GM18873 (cell line): ENCODE results near the gene HOXD9.

ENCODE experiments used
- ATAC-seq: cut with Tn5 transposase; IDR thresholded peaks from one replicate; pipeline ENCODE4 v1.9.1; 2021; ENCODE audit warnings: mild to moderate bottlenecking, moderate library complexity, moderate number of reproducible peaks; ENCODE audit not compliant: unreplicated experiment, low FRiP score

HOXD9 gene

DNA sequence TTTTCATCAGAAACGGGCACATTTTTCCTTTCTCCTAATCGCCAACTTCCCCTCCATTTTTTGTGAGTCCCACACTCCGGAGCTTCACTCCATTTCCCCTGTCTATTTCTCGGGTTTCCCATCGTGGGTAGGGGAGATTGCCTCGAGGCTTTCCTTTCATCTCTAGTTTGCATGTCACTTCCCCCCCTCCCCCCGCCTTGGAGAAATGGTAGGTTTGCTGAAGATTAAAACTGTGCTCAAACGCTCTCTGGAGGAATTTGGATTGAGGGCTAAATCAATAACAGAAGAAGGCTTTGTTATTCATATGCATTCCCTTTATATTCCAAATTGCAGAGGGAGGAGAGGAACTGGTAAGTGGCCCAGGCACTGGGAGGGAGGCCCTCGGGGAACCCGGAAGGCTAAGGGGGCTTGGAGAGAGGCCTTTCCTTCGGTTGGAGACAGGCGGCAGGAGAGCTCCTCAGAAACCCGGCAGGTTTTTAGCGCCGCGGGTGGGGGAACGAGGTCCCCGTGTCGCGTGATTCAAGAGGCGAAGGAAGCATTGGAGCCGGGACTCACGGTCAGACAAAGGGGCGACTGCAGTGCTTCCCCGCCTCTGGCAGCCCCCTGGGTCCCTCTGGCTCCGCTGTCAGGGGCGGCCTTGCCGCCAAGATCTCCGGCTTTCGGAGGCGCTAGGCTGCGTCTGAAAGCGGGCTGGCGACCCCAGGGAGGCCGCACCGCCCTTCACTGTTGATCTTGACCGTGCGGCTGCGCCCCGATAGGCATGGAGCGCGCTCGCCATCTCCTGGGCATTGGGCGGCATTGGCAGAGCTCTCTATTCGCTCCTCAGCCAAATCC, 25.3 kb upstream of the HOXD9 start:
- ATAC-seq = peak; percentile 73

- no peak for ATAC-seq
Measured at GRCh38 chr2:176097820-176098365, 24.6 kb upstream of the HOXD9 start.

DNA sequence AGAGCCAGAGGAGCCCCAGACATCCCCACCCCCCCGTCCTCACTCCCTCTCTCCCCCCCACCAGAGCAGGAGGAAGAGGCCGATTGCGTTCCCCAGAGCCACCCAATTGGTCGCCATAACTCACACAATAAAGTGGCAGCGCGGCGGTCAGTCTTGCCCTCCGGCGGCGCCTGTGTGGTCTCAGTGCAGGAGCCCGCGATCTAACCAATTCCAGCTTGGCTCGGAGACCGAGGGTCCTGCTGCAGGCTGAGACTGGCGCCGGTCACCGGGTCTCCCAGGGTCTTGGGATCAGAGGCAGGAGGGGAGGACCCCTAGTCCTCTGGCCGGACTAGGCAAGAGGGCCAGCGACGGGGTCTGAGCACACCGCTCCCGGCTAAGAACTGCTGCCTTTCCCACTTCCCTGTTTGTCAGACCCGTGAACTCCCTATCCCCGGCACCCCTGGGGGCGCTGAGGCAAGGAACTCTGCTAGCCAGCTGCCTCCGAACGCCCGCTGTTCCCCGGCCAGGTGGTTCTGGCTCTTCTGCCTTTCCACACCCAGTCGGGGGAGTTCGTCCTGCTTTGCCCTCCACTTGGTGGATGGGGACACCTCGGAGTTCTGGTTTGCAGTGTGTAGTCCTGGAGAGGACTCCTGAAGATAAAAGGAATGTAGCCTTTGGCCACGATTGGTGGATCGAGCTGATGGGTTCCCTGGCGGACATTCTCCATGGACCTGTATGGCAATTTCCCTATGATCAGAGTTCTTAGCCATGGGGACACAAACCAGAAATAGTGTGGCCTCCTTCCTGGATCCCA, 24.0 kb upstream of the HOXD9 start:
- ATAC-seq = no peak

DNA sequence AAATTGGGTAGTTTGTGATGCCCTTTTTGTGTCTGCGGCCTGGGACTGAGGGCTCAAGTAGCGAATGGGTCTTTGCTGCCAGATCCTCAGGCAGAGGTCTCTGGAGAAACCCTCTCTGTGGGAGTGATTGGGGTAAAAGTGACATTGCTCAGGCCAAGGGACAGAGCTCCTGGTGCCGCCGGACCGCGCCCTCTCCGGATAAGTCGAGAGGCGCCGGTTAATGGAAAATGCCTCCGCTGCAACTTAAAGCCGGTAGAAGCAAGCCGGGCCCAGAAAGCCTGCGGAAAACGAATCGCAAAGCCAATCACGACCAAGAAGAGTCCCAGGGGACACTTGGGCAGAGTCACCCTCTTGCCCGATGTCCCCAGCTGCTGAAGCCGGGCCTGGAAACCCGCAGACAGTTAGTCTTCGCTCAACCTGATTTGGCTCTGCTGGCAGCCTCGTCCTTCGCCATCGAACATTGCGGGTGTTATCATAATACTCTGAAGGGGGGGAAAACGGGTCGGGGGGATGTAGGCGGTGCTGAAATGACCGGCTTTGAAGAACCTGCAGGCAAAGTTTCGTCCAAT, 23.3 kb upstream of the HOXD9 start:
- ATAC-seq = no peak

DNA sequence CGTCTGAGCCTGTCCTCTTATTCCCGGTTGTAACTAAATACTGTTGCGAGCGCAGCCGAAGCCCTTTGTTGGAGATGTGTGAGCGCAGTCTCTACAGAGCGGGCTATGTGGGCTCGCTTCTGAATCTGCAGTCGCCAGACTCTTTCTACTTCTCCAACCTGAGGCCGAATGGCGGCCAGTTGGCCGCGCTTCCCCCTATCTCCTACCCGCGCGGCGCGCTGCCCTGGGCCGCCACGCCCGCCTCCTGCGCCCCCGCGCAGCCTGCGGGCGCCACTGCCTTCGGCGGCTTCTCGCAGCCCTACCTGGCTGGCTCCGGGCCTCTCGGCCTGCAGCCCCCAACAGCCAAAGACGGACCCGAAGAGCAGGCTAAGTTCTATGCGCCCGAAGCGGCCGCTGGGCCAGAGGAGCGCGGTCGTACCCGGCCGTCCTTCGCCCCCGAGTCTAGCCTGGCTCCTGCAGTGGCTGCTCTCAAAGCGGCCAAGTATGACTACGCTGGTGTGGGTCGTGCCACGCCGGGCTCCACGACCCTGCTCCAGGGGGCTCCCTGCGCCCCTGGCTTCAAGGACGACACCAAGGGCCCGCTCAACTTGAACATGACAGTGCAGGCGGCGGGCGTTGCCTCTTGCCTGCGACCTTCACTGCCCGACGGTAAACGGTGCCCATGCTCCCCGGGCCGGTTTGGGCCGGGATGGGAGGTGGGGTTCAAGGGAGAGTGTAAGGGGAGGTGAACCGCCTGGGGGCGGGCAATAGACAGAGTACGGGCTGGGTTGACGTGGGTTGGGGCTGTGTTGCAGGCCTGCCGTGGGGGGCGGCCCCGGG, 22.6 kb upstream of the HOXD9 start, which contains the start of gene HOXD12:
Gene HOXD12, plus strand, starts transcription at position 68 of the 819 bp plus-strand sequence. Its CDS starts 7 bp downstream, at position 75.
- ATAC-seq = no peak

- no peak for ATAC-seq
Measured at GRCh38 chr2:176100547-176101140, 21.9 kb upstream of the HOXD9 start.

DNA sequence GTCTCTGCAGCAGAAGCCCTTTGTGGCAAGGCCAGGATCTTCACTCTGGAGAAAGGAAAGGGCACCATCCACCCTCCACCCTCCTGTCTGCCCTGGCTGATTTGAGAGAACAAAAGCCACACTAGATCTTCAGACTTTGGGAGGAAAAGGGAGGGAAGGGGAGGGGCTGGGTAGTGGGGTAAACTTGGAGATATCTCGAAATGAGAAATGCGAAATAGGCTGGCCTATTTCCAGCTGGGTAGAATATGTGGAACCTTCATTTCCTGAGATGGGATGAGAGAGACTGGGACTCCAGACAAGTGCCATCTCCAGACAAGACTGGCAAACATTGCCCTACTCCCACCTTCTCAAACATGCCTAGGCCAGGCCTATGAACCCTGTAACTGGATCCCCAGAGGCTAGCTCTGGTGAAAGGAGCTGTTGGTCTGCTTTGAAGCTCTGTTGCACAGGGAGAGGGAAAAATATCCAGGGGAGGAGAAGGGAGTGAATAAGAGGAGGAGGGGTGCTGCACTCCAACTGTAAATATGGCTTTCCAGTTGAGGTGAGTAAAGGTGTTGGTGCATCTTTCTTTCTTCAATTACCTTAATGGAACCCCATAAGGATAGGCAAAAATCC, 21.2 kb upstream of the HOXD9 start:
- ATAC-seq = no peak

GRCh38 chr2:176101842-176102241, 20.7 kb upstream of the HOXD9 start:
- no peak for ATAC-seq

- ATAC-seq = no peak
Measured at GRCh38 chr2:176102309-176102866, 20.1 kb upstream of the HOXD9 start.

GRCh38 chr2:176103194-176103593, 19.3 kb upstream of the HOXD9 start:
- no peak for ATAC-seq

DNA sequence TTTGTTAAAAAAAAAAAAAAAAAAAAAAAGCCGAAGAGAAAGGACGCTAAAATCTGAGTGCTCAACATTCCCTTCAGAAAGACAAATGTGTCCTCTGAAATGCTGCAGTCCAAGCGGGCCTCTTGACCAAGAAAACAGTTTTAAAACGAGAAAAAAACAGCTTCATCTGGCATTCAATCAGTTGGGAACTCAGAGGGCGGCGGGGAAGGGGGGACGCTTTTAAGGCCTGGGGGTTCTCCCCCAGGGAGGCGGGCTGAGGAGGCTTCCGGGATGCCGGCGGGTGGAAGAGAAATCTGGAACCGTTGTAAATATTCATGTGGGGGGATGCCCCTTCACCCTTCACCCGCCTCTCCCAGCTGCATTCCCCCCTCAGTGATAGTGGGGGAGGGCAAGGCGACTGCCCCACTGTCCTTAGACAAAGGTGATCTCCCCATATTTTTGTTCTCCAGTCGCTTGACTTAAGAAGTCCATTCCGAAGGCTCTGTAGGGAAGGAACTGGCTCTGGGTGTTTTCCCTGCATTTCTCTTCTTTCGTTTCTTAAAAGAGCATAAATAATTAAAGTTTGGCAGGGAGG, 18.7 kb upstream of the HOXD9 start:
- ATAC-seq = no peak

DNA sequence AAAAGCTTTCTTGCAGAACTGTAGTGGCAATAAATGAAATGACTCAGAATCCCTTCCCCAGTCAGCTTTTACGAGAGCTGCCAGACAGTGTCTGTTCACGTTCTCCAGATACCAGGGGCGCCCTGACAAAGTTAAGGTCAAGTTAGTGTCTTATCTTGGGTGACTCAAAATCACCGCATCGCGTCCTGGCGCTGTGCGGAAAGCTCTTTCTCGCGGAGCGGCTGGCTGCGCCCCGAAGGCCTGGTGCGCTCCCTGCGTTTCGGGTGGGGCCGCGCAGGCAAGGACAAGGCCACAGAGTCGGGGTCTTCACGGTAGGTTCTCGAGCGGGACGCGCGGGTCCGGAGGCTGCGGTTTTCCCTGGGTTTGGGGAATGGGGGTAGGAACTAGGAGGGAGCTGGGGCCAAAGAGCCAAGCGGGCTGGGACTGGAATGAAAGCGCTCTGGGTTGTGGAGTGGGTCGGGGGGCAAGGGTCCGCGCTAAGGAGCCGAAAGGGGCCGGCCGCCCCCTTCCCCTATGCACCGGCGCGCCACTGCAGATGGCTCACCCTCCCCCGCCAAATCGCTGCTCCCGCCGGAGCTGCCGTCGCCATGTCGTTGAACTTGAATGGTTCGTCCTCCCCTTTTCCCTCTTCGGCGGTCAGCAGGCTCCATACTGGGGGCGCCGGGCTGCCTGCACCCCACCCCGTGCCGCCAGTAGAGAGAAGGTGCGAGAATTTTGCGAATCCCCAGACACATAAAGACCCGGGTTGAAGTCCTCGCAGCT, 18.0 kb upstream of the HOXD9 start:
- no peak for ATAC-seq

DNA sequence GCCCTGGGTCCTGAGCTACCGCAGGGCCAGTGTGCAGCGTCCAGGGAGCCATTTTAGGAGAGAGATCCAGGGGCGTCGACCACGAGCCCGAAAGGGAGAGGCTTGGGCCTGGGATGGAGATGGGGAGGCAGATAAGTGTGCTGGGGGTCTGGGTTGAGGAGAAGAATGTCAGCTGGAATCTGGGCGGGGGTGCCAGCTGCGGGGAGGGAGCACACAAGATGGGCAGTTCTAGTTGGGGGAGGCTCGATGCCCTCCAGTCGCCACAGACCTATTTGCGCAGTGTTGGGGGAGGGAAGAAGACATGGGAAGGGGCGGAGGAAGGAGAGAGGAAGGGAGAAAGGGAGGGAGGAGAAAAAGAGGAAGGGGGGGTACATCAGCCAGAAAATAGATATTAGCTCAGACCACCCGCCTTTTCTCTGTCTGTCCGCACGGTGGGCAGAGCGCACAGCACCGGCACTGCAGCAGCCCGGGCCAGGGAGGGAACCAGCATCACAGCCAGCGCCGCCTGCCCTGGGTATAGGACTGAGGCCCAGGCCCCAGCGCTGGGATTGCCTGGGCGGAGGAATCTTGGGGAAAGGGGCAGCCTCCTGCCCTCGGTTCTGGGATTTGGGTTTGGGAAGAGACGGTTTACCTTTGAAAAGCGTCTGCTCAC, 17.3 kb upstream of the HOXD9 start:
- no peak for ATAC-seq

DNA sequence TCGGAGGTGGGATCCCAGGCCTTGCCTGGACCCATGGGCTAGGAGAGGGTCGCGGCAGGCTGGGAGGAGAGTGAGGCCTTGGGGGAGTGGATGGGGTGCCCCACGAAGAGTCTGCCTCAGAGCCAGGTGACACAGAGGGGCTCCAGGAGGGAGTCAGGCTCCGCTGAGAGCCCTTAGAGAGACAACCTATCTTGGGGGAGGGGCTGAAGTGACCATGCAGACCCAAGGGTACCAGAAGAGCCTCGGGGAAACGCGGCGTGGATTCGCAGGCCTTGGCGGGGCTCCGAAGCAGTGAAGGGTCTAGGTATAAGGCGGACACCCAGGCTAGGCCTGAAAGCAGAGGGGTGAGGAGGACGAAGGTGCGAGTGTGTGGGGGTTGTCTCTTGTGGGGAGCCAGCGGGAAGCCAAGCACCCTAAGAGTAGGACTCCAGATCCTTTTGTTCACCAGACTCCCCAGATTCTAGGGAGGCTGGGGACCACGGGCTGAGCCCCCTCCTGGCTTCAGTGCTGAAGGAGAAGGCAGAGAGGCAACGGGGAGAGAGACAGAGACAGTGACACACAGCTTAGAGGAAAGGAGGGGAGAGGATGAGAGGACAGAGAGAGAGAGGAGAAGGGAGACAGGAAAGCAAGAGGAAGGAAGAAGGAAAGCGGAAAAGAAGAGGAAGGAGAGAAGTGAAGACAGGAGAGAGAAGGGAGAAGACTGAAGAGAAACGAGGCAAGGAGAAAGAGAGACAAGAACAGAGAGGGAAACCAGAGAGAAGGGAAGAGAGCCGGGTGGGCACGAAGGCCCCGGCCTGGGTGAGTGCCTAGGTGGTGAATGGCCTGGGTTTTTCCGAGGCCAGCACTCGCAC, 16.6 kb upstream of the HOXD9 start:
- ATAC-seq = no peak

GRCh38 chr2:176106581-176107539, 15.7 kb upstream of the HOXD9 start, which contains the start of gene HOXD11:
TSS of gene HOXD11 (plus strand) at chr2:176107280. CDS start at chr2:176107356, 76 bp downstream.
- no peak for ATAC-seq
